ENCODE results near the gene C16orf90. TPM values are rescaled to one million over a fixed set of nuclear protein-coding genes. Genes with fewer than 3 reads are reported as not detected.

The C16orf90 gene
- polyA plus RNA-seq, 1 of the 3 experiments (the other 2 are of a cell fraction), result not detected

DNA sequence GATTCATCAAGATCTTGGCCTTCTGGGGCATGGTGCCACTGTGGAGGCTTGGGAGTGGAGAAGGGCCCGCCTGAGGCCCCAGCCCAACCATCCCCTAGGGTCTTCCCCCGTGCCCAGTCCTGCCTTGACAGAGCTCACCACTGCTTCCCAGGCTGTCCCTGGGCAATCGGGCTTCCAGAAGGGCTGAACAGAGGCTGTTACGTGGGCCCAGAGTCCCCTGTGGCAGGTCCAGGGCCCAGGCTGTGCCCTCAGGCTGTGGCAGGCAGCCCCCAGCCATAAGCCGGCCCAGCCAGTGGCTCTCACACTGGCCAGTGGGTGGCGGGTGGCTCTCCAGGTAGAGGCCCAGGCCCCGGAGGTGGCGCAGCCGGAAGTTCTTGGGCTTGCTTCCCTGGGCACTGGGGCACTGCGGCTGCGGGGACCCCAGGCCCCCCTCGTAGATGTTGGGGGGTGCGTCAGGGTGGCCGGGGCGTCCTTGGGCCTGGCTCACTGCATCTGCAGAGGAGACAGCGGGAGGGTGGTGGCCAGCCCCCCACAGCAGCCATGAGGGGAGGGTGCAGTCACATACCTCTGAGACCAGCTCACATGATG lies 809 bp downstream of the C16orf90 start:
- 90% methylated on average over 2 of the region's 16 CpGs for WGBS (ENCODE audit: low lambda C conversion rate)
- no peak for TF ChIP-seq GABPA (IDR thresholded peaks at IDR 0.05; ENCODE audit: low read depth)
- no peak for TF ChIP-seq GATA2 (CRISPR knock-in tag; IDR thresholded peaks at IDR 0.05)
- TF ChIP-seq JUND (IDR thresholded peaks at IDR 0.05), result no peak
- TF ChIP-seq RCOR1 (IDR thresholded peaks at IDR 0.05; ENCODE audit: low read length), result no peak
- no peak for TF ChIP-seq RAD21 (IDR thresholded peaks at IDR 0.05; ENCODE audit: low read length)
- TF ChIP-seq, protein P1, sequence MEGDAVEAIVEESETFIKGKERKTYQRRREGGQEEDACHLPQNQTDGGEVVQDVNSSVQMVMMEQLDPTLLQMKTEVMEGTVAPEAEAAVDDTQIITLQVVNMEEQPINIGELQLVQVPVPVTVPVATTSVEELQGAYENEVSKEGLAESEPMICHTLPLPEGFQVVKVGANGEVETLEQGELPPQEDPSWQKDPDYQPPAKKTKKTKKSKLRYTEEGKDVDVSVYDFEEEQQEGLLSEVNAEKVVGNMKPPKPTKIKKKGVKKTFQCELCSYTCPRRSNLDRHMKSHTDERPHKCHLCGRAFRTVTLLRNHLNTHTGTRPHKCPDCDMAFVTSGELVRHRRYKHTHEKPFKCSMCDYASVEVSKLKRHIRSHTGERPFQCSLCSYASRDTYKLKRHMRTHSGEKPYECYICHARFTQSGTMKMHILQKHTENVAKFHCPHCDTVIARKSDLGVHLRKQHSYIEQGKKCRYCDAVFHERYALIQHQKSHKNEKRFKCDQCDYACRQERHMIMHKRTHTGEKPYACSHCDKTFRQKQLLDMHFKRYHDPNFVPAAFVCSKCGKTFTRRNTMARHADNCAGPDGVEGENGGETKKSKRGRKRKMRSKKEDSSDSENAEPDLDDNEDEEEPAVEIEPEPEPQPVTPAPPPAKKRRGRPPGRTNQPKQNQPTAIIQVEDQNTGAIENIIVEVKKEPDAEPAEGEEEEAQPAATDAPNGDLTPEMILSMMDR (IDR thresholded peaks at IDR 0.05), result no peak
- TF ChIP-seq FOXM1 (IDR thresholded peaks at IDR 0.05; ENCODE audit: low read depth), result no peak
- TF ChIP-seq FOXJ3 (CRISPR knock-in tag; IDR thresholded peaks at IDR 0.05), result no peak
- no peak for TF ChIP-seq MEF2A (IDR thresholded peaks at IDR 0.05; ENCODE audit: borderline replicate concordance, low read depth)
- TF ChIP-seq, protein P2, sequence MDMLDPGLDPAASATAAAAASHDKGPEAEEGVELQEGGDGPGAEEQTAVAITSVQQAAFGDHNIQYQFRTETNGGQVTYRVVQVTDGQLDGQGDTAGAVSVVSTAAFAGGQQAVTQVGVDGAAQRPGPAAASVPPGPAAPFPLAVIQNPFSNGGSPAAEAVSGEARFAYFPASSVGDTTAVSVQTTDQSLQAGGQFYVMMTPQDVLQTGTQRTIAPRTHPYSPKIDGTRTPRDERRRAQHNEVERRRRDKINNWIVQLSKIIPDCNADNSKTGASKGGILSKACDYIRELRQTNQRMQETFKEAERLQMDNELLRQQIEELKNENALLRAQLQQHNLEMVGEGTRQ (IDR thresholded peaks at IDR 0.05; ENCODE audit: borderline replicate concordance, low read depth, low read length), result no peak
- no peak for TF ChIP-seq MXI1 (IDR thresholded peaks at IDR 0.05; ENCODE audit: low read depth, low read length)
- no peak for TF ChIP-seq NRF1 (IDR thresholded peaks at IDR 0.05; ENCODE audit: low read depth, low read length)
- TF ChIP-seq, protein P3, sequence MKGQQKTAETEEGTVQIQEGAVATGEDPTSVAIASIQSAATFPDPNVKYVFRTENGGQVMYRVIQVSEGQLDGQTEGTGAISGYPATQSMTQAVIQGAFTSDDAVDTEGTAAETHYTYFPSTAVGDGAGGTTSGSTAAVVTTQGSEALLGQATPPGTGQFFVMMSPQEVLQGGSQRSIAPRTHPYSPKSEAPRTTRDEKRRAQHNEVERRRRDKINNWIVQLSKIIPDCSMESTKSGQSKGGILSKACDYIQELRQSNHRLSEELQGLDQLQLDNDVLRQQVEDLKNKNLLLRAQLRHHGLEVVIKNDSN (IDR thresholded peaks at IDR 0.05; ENCODE audit: borderline replicate concordance, low read depth), result no peak
- TF ChIP-seq POLR2AphosphoS5 (IDR thresholded peaks at IDR 0.05; ENCODE audit: low read depth, low read length), result no peak
- no peak for TF ChIP-seq SMC3 (IDR thresholded peaks at IDR 0.05; ENCODE audit: low read depth, low read length)
- no peak for TF ChIP-seq RXRA (IDR thresholded peaks at IDR 0.05; ENCODE audit: borderline replicate concordance, low read depth)
- TF ChIP-seq, protein P4, sequence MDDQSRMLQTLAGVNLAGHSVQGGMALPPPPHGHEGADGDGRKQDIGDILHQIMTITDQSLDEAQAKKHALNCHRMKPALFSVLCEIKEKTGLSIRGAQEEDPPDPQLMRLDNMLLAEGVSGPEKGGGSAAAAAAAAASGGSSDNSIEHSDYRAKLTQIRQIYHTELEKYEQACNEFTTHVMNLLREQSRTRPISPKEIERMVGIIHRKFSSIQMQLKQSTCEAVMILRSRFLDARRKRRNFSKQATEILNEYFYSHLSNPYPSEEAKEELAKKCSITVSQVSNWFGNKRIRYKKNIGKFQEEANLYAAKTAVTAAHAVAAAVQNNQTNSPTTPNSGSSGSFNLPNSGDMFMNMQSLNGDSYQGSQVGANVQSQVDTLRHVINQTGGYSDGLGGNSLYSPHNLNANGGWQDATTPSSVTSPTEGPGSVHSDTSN (IDR thresholded peaks at IDR 0.05), result no peak
- TF ChIP-seq EP300 (IDR thresholded peaks at IDR 0.05; ENCODE audit: borderline replicate concordance in 1 of 2, low read depth in 1 of 2, low read length in 1 of 2), result no peak
- Histone ChIP-seq H3K4me1 (ENCODE audit: control insufficient read depth in 1 of 2, insufficient read depth in 2 of 2, low read depth in 1 of 2, low read length in 1 of 2) (no peaks in the 10 kb centered on the region; a peak in 1 of 4 replicates), H3K9me3 (no peaks in the 10 kb centered on the region), H3K9me2 (no peaks in the 10 kb centered on the region), H2AFZ (ENCODE audit: low read depth) (no peak overlapping the region), H3K36me3 (replicated peaks in 1 of 2; ENCODE audit: control insufficient read depth in 1 of 2, insufficient read depth in 2 of 2, low read length in 1 of 2) (no peaks in the 10 kb centered on the region), H3K4me2 (no peak overlapping the region), H3K9ac (no peak overlapping the region), H3K79me2 (ENCODE audit: insufficient read depth) (no peaks in the 10 kb centered on the region), H4K20me1 (ENCODE audit: insufficient read depth) (no peaks in the 10 kb centered on the region), H3K27me3 (ENCODE audit: insufficient read depth) (no peaks in the 10 kb centered on the region), H3F3A (replicated peaks; ENCODE audit: insufficient read depth) (peaks cover 2% of the 10 kb centered on the region), H3K27ac (ENCODE audit: low read depth in 2 of 2, low read length in 1 of 2) (no peak overlapping the region), H3K4me3 (ENCODE audit: low read depth in 2 of 2, low read length in 1 of 2) (no peak overlapping the region)
- CTCF ChIA-PET, result interaction anchor here (1.9 kb wide), 1 partner anchor 13 kb away, joined by 7 read pairs; no protein-coding TSS in a partner anchor
- DNase-seq, result no peak
- POLR2A ChIA-PET, result no interaction called here

All from SK-N-SH (cell line).